CD4-positive, alpha-beta T cell treated with Interleukin-4 for 4 hours (primary cell): Measurements from ENCODE around the gene ZBTB21.

Source experiments
- DNase-seq: peaks from one replicate; pipeline ENCODE4 v3.0.0-alpha.2; 2020

The ZBTB21 gene

DNA sequence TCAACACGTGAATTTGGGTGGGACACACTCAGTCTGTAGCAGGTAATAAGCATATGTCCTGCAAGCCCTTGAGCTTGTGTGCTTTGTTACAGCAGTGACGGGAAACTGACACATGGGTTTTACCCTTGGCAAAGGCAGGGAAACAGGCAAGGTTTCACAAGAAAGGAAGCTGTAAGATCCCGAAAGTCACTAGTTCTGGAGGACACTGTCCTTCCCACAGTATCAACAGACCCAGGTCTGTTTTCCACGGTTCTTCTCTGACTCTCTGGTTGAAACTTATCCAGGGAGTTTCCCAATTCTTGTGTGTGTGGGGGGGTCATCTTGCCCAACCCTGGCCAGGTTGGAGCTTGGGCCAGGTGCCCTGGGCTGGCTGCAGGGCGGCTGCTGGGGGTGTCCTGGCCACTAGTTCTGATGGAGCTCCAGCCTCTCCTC lies 29.3 kb upstream of the ZBTB21 start:
- DNase-seq, result no peak

GRCh38 chr21:42038826-42039425 lies 28.8 kb upstream of the ZBTB21 start:
- DNase-seq, result no peak

GRCh38 chr21:42038393-42038792 lies 28.2 kb upstream of the ZBTB21 start:
- no peak for DNase-seq

DNA sequence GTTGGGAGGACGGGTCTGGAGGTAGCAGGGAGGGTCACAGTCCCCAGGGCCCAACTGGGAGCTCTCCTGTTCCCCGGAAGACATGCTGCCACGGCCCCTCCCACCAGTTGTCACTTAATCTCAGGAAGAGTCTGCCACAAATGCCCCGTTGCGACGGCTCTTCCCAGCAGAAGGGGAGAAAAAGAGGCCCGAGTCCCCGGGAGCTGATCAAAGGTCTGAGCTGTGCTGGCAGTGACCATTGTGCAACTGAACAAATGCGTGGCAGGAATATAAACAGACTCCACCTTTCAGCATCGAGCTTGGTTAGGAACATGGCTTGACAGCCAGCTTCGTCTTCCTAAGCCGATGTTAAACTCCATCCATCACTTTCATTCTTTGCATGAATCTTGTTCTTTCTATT lies 27.8 kb upstream of the ZBTB21 start:
- DNase-seq, result no peak

- DNase-seq, result no peak
Observed at GRCh38 chr21:42037516-42037915, 27.4 kb upstream of the ZBTB21 start.

- DNase-seq, result no peak
Observed at GRCh38 chr21:42036313-42036712, 26.2 kb upstream of the ZBTB21 start.

DNA sequence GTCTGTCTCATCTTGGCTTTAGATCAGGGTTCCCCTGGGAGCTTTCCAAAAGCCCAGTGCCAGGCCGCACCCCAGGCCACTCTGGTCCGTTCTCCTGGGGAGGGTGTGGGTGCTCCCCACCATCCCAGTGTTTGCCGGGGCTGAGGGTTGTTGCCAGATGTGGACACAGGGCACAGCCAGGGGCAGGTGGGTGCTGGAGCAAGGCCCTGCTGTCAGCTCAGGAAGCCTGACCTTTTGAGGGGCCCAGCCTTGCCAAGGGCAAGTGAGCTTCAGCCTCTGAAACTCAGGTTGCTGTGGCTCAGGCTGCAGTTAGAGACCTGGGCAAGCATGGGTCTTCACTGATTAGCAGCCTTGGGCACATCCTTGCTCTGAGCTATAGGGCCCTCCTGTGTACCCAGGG lies 22.8 kb upstream of the ZBTB21 start:
- no peak for DNase-seq

DNA sequence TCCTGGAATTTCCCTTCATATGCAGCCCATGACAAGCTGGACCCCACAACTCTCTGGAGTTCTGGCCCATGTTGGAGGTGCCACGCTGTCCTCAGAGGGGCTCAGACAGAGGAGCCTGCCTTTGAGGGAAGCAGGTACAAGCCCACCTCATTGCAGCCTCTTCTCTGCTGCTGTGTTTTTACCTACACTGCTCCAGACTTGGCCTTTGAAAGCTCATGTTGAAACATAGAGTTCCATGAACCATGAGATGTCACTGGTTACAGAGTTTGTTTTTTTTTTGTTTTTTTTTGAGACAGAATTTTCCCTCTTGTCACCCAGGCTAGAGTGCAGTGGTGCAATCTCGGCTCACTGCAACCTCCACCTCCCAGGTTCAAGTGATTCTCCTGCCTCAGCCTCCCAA lies 22.1 kb upstream of the ZBTB21 start:
- DNase-seq, result no peak

DNA sequence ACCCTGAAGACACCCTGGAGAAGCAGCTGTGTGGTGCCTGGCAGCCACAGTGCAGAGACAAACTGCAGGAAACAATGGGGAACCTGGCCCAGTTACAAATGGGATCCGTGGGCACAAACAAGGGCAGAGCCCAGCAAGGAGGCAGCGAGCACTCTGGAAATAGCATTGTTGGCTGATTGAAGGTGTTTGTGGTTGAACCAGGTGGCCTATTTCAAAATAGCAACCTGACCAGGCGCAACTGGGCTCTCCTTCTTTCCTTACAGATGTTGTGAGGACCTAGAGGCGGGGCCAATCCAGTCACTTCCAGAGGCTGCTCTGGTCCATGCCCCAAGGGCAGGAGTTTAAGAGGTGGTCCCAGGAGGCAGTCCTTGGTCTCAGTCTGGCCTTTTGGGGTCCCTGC lies 21.7 kb upstream of the ZBTB21 start:
- no peak for DNase-seq

DNA sequence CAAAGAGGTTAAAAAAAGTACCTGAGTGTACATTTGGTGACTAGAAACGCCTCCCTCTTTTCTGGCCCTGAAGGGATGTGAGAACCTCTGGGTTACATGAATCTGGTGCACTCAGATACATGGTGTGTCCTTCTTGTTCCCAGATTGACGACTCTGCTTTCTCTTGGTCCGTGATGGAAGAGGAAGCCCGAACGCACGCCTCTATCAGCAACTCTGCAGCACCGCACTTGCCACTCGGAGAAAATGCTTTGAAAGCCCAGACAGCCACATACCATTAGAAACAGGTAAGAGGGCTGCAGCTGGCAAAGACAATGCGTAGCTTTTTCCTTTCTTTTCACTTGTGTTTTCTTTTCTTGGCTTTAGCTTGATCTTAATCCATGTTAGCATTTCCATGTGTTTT lies 21.1 kb upstream of the ZBTB21 start:
- no peak for DNase-seq

GRCh38 chr21:42030311-42030710 lies 20.2 kb upstream of the ZBTB21 start:
- DNase-seq, result no peak

GRCh38 chr21:42028766-42029425 lies 18.7 kb upstream of the ZBTB21 start:
- DNase-seq, result no peak

DNA sequence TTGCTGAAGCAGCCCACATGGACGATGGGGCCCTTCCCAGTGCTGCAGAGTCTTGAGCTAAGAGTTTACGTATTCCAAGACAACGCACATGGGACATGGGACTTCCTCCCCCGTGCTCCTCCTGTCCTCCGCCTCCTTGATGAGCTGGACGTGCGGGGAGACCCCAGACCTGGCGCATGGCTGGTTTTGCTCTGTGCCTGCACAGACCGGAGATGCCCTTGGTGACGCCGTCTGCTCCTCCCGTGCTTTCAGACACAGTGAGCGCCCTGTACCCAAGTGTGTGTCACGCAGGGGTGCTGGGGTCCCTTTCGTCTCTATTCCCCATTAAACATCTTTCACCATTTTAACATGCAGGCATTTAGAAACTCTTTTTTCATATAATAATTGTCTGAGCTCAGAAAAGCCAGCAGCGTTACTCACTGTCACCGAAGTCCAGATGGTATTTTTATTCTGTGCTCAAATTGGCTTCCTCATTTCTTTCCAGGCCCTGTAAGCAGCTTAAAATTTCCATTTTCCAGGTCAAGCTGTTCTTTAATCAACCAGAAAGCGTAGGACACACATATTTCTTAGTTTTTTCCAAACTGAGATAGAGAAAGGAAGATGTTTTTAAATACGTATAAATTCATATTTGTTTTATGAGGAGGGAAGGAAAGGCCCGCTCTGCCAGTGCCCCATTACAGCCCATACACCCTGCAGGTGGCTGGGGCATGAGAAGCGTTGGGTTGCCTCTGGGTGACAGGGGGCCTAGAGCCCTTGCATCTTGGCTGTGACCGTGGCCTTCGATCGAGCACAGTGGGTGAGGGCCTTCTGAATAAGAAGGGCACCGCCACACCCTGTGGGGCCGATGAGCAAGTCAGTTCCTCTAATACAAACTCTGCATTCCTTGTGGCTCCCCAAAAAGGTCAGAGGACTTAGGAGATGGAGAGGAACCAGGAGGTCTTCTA lies 17.9 kb upstream of the ZBTB21 start:
- DNase-seq, result no peak

DNA sequence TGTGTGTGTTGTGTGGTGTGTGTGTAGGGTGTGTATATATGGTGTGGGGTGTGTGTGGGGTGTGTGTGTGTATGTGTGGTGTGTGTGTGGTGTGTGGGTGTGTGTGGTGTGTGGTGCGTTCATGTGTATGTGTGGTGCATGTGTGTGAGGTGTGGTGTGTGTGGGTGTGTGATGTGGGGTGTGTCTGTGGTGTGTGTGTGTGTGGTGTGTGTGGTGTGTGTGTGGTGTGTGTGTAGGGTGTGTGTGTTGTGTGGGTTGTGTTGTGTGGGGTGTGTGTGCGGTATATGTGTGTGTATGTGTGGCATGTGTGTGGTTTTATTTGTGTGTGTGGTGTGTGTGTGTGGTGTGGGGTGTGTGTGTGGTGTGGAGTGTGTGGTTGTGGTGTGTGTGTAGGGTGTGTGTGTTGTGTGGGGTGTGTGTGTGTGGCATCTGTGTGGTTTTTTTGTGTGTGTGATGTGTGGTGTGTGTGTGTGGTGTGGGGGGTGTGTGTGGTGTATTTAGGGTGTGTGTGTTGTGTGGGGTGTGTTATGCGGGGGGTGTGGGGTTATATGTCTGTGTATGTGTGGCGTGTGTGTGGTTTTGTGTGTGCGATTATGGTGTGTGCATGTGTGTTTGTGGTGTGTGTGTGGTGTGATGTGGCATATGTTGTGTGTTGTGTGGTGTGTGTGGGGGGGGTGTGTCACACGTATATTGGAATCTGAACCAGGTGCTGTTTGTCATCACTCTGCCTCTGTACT lies 17.1 kb upstream of the ZBTB21 start:
- DNase-seq, result no peak

DNA sequence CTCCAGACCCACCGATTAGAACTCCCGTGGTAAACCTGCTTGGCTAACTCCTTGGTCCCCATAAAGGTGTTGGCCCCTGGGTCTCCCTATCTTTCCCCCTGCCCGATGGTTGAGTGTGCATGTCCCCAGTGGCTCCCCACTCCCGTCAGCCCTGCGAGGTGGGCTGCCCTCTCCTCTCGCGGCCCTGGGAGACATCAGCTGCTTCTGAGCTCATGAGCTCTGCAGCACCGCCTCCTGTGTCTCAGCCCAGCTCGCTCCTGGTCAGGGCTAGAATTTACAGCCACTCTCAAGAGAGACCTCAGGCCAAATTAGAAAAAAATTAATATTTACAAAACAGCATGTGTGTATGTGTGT lies 15.9 kb upstream of the ZBTB21 start:
- DNase-seq, result no peak

DNA sequence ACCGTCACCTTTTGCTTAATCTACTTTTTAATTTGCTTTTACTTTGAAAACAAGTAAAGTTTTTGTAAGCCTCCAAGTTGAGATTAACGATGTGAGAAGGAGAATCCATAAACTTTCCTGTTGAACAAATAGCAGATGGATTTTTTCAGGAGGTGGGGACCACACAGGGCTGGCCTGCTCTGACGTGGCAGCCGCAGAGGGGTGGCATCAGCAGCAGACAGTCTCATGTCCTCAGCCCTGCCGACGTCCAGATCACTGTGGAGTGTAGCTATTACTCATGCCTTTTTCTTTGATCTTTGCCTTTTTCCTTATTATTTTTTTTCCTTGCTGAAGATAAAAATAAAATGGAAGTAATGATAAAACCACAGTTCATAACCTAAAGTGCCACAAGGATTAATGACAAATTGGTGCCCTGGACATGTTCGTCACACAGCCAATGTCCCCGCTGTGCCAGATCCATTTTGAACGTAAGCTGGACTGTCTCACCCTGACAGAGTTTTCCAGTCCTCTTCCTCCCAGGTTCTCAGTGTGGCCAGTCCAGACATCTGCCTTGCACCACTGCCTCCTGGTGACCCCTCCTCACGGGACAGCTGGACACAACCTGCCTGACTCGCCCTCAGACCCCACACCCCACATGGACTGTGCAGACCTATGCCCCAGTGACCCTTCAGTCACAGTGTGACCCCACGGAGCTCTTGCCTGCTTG lies 15.4 kb upstream of the ZBTB21 start:
- no peak for DNase-seq

GRCh38 chr21:42022906-42023305 lies 12.7 kb upstream of the ZBTB21 start:
- DNase-seq, result no peak

DNA sequence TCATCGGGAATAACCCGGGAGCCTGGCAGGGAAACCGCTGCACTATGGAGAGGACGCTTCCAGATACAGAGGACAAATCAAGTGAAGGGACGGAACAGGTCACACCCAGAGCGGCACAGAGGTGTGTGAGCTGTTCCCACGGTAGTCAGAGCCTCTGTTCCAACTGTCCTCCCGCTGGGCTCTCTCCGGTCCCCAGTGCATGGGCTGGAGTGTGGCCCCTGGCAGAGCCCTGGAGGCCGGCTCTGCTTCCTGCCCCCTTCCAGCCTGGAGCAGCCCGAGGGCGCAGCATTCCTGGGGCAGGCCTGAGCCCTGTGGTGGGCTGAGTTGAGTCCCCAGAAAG lies 11.9 kb upstream of the ZBTB21 start:
- no peak for DNase-seq

GRCh38 chr21:42021371-42022090 lies 11.4 kb upstream of the ZBTB21 start:
- no peak for DNase-seq

DNA sequence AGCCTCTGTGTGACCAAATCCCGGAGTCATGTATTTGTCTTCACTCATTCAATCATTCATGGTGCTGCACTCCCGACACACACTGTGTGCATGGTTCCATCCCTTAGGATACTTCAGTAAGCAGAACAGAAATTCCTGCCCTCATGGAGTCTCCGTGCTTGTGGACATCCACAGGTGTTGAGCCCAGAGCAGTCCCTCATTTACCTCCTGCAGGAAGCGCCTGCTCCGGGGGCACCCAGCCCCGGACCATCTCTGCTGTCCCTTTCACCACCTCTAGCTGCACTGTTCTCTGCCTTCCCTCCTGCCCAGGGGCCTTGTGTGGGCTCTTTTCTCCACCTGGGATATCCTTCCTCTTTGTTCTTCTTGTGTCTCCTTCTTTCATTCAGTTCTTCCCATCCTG lies 9.5 kb upstream of the ZBTB21 start:
- DNase-seq, result no peak

- DNase-seq, result no peak
Observed at GRCh38 chr21:42019101-42019605, 9.0 kb upstream of the ZBTB21 start.

DNA sequence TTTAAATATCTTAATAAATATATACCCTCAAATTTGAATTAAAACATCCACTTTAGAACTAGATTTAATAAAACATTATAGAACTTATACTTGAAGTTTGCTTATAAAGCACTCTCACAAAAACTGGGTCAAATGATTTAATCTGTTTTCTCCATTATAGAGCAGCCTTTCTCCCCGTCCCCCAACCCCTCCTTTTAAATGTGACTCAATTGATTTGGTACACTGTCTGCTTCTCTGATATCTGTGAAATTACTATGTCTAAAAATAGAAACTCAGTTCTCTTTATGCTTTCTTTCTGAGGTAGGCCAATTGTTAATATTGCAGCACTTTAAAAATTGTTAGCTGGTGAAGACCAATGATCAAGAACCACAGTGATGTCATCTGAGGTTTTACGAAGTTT lies 6.9 kb upstream of the ZBTB21 start:
- DNase-seq, result no peak
